Measurements from ENCODE around the gene OR52N5.

OR52N5 gene

GRCh38 chr11:5727691-5728090, 55.5 kb downstream of the OR52N5 start:
- Histone ChIP-seq H3K4me3 (ENCODE audit: insufficient read depth, low read depth, low read length) (no peak overlapping the region), H3K27me3 (ENCODE audit: control insufficient read depth, insufficient read depth, low read length, poor library complexity, severe bottlenecking) (no peaks in the 10 kb centered on the region)
- WGBS, 2 experiments = 92 to 100% methylated on average over 1 of the region's 1 CpG

GRCh38 chr11:5726351-5726750, 56.8 kb downstream of the OR52N5 start:
- H3K27me3 ChIP-seq (ENCODE audit: control insufficient read depth, insufficient read depth, low read length, poor library complexity, severe bottlenecking) = no peaks in the 10 kb centered on the region
- H3K36me3 ChIP-seq (ENCODE audit: control insufficient read depth, insufficient read depth, low read length) = no peaks in the 10 kb centered on the region
- H3K9me3 ChIP-seq (ENCODE audit: control insufficient read depth, low read length) = no peaks in the 10 kb centered on the region
- no peak overlapping the region for H3K27ac ChIP-seq (ENCODE audit: insufficient read depth, low read depth, low read length, poor library complexity, severe bottlenecking)
- H3K4me1 ChIP-seq (ENCODE audit: control insufficient read depth, insufficient read depth, low read length) = no peaks in the 10 kb centered on the region
- H3K4me3 ChIP-seq (ENCODE audit: insufficient read depth, low read depth, low read length) = no peak overlapping the region
- 87 to 90% methylated on average over 1 of the region's 1 CpG for whole genome bisulfite sequencing, 2 experiments

More at GRCh38 chr11:5727691-5728090, 55.5 kb downstream of the OR52N5 start:
- no peaks in the 10 kb centered on the region for H3K9me3 ChIP-seq (ENCODE audit: control insufficient read depth, low read length)
- H3K27ac ChIP-seq (ENCODE audit: insufficient read depth, low read depth, low read length, poor library complexity, severe bottlenecking) = no peak overlapping the region
- no peaks in the 10 kb centered on the region for H3K4me1 ChIP-seq (ENCODE audit: control insufficient read depth, insufficient read depth, low read length)
- H3K36me3 ChIP-seq (ENCODE audit: control insufficient read depth, insufficient read depth, low read length) = no peaks in the 10 kb centered on the region

All from ectodermal cell (in vitro differentiated cells).